Measurements from ENCODE around the gene RELB. TPM values are rescaled to one million over a fixed set of nuclear protein-coding genes. Genes with fewer than 3 reads are reported as not detected.

RELB gene
- total and polyA plus RNA-seq, 9 of the 15 experiments (the other 6 are each of a cell fraction or from before 2014, with no cell fraction given): 0.15 to 1.1 (median 0.28) TPM; not detected in 2

DNA sequence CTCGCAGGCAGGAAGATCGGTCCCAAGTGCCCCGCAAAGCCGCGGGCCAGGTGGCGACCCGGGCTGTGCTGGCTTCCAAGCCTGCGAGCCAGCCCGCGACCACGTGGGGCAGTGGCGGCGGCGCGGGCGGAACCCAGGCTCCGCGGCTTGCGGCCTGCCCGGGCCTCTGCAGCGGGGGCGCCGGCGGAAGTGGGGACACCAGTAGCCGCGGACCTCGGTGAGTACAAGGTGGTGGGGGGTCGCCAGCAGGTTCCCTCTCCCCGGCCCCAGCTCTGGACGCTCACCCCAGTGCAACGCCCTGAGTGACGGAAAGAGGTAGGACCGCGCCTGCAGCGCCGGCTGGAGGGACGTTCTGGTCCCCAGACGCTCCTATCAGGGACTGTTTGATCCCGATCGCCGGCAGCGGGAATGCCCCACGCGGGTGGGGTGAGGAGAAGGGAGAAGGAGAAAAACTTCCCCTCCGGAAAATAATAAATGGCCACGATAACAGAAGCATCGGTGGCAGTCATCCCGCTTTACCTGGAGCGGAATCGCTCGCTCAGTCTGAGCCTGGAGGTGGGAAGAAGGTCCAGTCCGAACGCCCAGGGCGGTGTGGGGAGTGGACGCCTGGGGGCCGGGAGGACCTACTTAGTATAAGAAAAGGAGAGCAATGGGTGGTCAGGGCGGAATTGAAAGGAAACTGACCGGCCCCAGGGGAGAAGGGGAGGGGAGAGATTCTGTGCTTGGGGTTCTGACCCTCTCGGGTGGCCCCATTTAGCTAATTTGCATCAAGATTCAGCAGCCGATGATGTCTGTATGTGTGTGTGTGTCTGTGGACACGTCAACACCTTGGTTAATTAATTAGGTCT, 78.0 kb downstream of the RELB start, which contains the start of gene GEMIN7 (continued):
- TF ChIP-seq, protein P1, sequence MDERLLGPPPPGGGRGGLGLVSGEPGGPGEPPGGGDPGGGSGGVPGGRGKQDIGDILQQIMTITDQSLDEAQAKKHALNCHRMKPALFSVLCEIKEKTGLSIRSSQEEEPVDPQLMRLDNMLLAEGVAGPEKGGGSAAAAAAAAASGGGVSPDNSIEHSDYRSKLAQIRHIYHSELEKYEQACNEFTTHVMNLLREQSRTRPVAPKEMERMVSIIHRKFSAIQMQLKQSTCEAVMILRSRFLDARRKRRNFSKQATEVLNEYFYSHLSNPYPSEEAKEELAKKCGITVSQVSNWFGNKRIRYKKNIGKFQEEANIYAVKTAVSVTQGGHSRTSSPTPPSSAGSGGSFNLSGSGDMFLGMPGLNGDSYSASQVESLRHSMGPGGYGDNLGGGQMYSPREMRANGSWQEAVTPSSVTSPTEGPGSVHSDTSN (CRISPR knock-in tag; IDR thresholded peaks at IDR 0.05; ENCODE audit: low read depth): no peak
- TF ChIP-seq, protein P1 (tag; conservative IDR thresholded peaks at IDR 0.05; ENCODE audit: low read depth): peak; percentile 95
- TF ChIP-seq RNF2 (IDR thresholded peaks at IDR 0.05) (peak; percentile 63; the same call in 1 of the 2 replicates), SMARCB1 (IDR thresholded peaks at IDR 0.05; ENCODE audit: insufficient read length, low read depth) (no peak), ZNF134 (CRISPR knock-in tag; conservative IDR thresholded peaks at IDR 0.05) (no peak), RBM25 (IDR thresholded peaks at IDR 0.05; ENCODE audit: low read depth, low read length, severe bottlenecking) (peak; percentile 60), RBM34 (IDR thresholded peaks at IDR 0.05; ENCODE audit: borderline replicate concordance, insufficient read depth, low read length) (no peak), ESRRA (IDR thresholded peaks at IDR 0.05; ENCODE audit: borderline replicate concordance, low read depth) (peak; percentile 85), ATF7 (IDR thresholded peaks at IDR 0.05) (peak; percentile 82), CBFA2T3 (IDR thresholded peaks at IDR 0.05) (no peak)
- TF ChIP-seq, protein P2, sequence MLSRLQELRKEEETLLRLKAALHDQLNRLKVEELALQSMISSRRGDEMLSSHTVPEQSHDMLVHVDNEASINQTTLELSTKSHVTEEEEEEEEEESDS (CRISPR knock-in tag; IDR thresholded peaks at IDR 0.05): no peak
- TF ChIP-seq, protein P3, sequence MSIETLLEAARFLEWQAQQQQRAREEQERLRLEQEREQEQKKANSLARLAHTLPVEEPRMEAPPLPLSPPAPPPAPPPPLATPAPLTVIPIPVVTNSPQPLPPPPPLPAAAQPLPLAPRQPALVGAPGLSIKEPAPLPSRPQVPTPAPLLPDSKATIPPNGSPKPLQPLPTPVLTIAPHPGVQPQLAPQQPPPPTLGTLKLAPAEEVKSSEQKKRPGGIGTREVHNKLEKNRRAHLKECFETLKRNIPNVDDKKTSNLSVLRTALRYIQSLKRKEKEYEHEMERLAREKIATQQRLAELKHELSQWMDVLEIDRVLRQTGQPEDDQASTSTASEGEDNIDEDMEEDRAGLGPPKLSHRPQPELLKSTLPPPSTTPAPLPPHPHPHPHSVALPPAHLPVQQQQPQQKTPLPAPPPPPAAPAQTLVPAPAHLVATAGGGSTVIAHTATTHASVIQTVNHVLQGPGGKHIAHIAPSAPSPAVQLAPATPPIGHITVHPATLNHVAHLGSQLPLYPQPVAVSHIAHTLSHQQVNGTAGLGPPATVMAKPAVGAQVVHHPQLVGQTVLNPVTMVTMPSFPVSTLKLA (conservative IDR thresholded peaks at IDR 0.05): peak; percentile 87 to 95
- TF ChIP-seq, protein P4, sequence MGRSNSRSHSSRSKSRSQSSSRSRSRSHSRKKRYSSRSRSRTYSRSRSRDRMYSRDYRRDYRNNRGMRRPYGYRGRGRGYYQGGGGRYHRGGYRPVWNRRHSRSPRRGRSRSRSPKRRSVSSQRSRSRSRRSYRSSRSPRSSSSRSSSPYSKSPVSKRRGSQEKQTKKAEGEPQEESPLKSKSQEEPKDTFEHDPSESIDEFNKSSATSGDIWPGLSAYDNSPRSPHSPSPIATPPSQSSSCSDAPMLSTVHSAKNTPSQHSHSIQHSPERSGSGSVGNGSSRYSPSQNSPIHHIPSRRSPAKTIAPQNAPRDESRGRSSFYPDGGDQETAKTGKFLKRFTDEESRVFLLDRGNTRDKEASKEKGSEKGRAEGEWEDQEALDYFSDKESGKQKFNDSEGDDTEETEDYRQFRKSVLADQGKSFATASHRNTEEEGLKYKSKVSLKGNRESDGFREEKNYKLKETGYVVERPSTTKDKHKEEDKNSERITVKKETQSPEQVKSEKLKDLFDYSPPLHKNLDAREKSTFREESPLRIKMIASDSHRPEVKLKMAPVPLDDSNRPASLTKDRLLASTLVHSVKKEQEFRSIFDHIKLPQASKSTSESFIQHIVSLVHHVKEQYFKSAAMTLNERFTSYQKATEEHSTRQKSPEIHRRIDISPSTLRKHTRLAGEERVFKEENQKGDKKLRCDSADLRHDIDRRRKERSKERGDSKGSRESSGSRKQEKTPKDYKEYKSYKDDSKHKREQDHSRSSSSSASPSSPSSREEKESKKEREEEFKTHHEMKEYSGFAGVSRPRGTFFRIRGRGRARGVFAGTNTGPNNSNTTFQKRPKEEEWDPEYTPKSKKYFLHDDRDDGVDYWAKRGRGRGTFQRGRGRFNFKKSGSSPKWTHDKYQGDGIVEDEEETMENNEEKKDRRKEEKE (IDR thresholded peaks at IDR 0.05; ENCODE audit: borderline replicate concordance in 1 of 2, control insufficient read depth in 1 of 2, low read depth in 2 of 2, low read length in 1 of 2): peak in 1 of 2 experiments; percentile 94; a peak in 2 of 4 replicates
- TF ChIP-seq, protein P5, sequence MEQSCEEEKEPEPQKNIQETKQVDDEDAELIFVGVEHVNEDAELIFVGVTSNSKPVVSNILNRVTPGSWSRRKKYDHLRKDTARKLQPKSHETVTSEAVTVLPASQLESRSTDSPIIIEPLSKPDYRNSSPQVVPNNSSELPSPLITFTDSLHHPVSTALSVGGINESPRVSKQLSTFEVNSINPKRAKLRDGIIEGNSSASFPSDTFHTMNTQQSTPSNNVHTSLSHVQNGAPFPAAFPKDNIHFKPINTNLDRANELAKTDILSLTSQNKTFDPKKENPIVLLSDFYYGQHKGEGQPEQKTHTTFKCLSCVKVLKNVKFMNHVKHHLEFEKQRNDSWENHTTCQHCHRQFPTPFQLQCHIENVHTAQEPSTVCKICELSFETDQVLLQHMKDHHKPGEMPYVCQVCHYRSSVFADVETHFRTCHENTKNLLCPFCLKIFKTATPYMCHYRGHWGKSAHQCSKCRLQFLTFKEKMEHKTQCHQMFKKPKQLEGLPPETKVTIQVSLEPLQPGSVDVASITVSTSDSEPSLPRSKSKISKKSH (CRISPR knock-in tag; IDR thresholded peaks at IDR 0.05): no peak

All from K562 (cell line).